Naive B cell (primary cell): ENCODE measurements around the gene TRPM2. TPM values are rescaled to one million over a fixed set of nuclear protein-coding genes. Genes with fewer than 3 reads are reported as not detected.

ENCODE experiments used
- ATAC-seq, 2 donors: fragments of 150-1000 bp; cut with Tn5 transposase; 2 replicates each; pipeline ENCODE4 v1.10.0; 2021; ENCODE audit warnings: low read depth in 2 of 2, mild to moderate bottlenecking in 2 of 2, moderate library complexity in 2 of 2
- DNase-seq: peaks from one replicate; pipeline ENCODE4 v3.0.0; 2022
- H3K27ac Mint-ChIP-seq, 6 donors: one replicate each; pipeline ENCODE4 v1.8.0; 2020 to 2022; ENCODE audit warnings: mild to moderate bottlenecking in 6 of 6, mixed read lengths in 6 of 6, moderate library complexity in 5 of 6, inconsistent platforms in 2 of 6
- H3K27me3 Mint-ChIP-seq, 3 donors: one replicate each; pipeline ENCODE4 v1.8.0; 2021 to 2022; ENCODE audit warnings: mixed read lengths in 3 of 3, mild to moderate bottlenecking in 1 of 3
- H3K36me3 Mint-ChIP-seq, 2 donors: one replicate each; pipeline ENCODE4 v1.8.0; 2020 to 2022; ENCODE audit warnings: mixed read lengths in 2 of 2, inconsistent platforms in 1 of 2, mild to moderate bottlenecking in 1 of 2
- H3K4me1 Mint-ChIP-seq, 3 donors: one replicate each; pipeline ENCODE4 v1.8.0; 2020 to 2022; ENCODE audit warnings: mixed read lengths in 3 of 3, inconsistent platforms in 1 of 3, mild to moderate bottlenecking in 1 of 3, moderate library complexity in 1 of 3
- H3K4me3 Mint-ChIP-seq, 8 donors: one replicate each; pipeline ENCODE4 v1.8.0; 2020 to 2022; ENCODE audit warnings: mild to moderate bottlenecking in 8 of 8, mixed read lengths in 8 of 8, moderate library complexity in 8 of 8, inconsistent platforms in 2 of 8
- H3K9me3 Mint-ChIP-seq, 7 donors: one replicate each; pipeline ENCODE4 v1.8.0; 2020 to 2022; ENCODE audit warnings: mixed read lengths in 7 of 7, mild to moderate bottlenecking in 5 of 7, inconsistent platforms in 2 of 7, moderate library complexity in 1 of 7
- polyA plus RNA-seq, 6 donors: library from polyadenylated mRNA; unstranded; fragments of 300-500 nt; fragmentation: Illumina TruSeq; gene quantifications; one replicate each; pipeline ENCODE4 v1.2.3, GENCODE V29; 2021; ENCODE audit warnings: low read depth in 6 of 6

TRPM2 gene
- polyA plus RNA-seq, 6 donors from 2014 or later: 0.48 to 4.8 (median 2.6) TPM

- H3K4me3 Mint-ChIP-seq: peak overlapping the region in 1 of 8 donors; percentile 52
- ATAC-seq (no peak), DNase-seq (no peak)
- H3K4me1 Mint-ChIP-seq: peaks cover 0 to 4% (median under 1%) of the 10 kb centered on the region in 3 donors
- H3K27me3 Mint-ChIP-seq: no peaks in the 10 kb centered on the region
- peak overlapping the region in 2 of 6 donors; percentile 12 to 75 for H3K27ac Mint-ChIP-seq
- peaks cover under 1 to 9% of the 10 kb centered on the region in 2 donors for H3K36me3 Mint-ChIP-seq
- no peaks in the 10 kb centered on the region for H3K9me3 Mint-ChIP-seq
Measured at GRCh38 chr21:44316277-44316900, 37.0 kb upstream of the TRPM2 start.

GRCh38 chr21:44317241-44317782 is 36.1 kb upstream of the TRPM2 start:
- peaks cover 0 to 7% of the 10 kb centered on the region in 2 donors for H3K36me3 Mint-ChIP-seq
- H3K27ac Mint-ChIP-seq: no peak overlapping the region
- H3K9me3 Mint-ChIP-seq: no peaks in the 10 kb centered on the region
- no peak overlapping the region for H3K4me3 Mint-ChIP-seq
- ATAC-seq (no peak), DNase-seq (no peak)
- H3K4me1 Mint-ChIP-seq: peaks cover 0 to 4% (median 0%) of the 10 kb centered on the region in 3 donors
- H3K27me3 Mint-ChIP-seq: no peaks in the 10 kb centered on the region

GRCh38 chr21:44317871-44318270 is 35.5 kb upstream of the TRPM2 start:
- Mint-ChIP-seq H3K27me3 (no peaks in the 10 kb centered on the region), H3K36me3 (peaks cover 0 to 7% of the 10 kb centered on the region in 2 donors), H3K27ac (no peak overlapping the region), H3K4me3 (no peak overlapping the region), H3K9me3 (no peaks in the 10 kb centered on the region), H3K4me1 (peaks cover 0 to 4% (median 0%) of the 10 kb centered on the region in 3 donors)
- DNase-seq: no peak
- no peak for ATAC-seq

- Mint-ChIP-seq H3K4me3 (no peak overlapping the region), H3K4me1 (peaks cover 0 to 4% (median 0%) of the 10 kb centered on the region in 3 donors), H3K27ac (no peak overlapping the region), H3K27me3 (no peaks in the 10 kb centered on the region), H3K36me3 (peaks cover 0 to 7% of the 10 kb centered on the region in 2 donors), H3K9me3 (no peaks in the 10 kb centered on the region)
- DNase-seq (no peak), ATAC-seq (no peak)
Measured at GRCh38 chr21:44318489-44319285, 34.7 kb upstream of the TRPM2 start.

GRCh38 chr21:44319407-44320065 is 33.9 kb upstream of the TRPM2 start:
- peak overlapping the region in 1 of 6 donors; percentile 36 for H3K27ac Mint-ChIP-seq
- ATAC-seq (no peak), DNase-seq (no peak)
- peaks cover 0 to 4% (median 0%) of the 10 kb centered on the region in 3 donors for H3K4me1 Mint-ChIP-seq
- H3K9me3 Mint-ChIP-seq: no peaks in the 10 kb centered on the region
- no peak overlapping the region for H3K4me3 Mint-ChIP-seq
- H3K27me3 Mint-ChIP-seq: no peaks in the 10 kb centered on the region
- H3K36me3 Mint-ChIP-seq: peaks cover 0 to 7% of the 10 kb centered on the region in 2 donors

- no peak overlapping the region for H3K4me3 Mint-ChIP-seq
- no peaks in the 10 kb centered on the region for H3K27me3 Mint-ChIP-seq
- H3K4me1 Mint-ChIP-seq: peaks cover 0 to 4% (median 0%) of the 10 kb centered on the region in 3 donors
- H3K36me3 Mint-ChIP-seq: peaks cover 0 to 7% of the 10 kb centered on the region in 2 donors
- no peak for ATAC-seq
- no peak for DNase-seq
- no peak overlapping the region for H3K27ac Mint-ChIP-seq
- no peaks in the 10 kb centered on the region for H3K9me3 Mint-ChIP-seq
Measured at GRCh38 chr21:44320847-44321246, 32.6 kb upstream of the TRPM2 start.

GRCh38 chr21:44321846-44322450 is 31.5 kb upstream of the TRPM2 start:
- Mint-ChIP-seq H3K27ac (peak overlapping the region in 1 of 6 donors; percentile 76), H3K9me3 (no peaks in the 10 kb centered on the region), H3K36me3 (no peaks in the 10 kb centered on the region), H3K27me3 (no peaks in the 10 kb centered on the region), H3K4me1 (no peaks in the 10 kb centered on the region), H3K4me3 (no peak overlapping the region)
- no peak for ATAC-seq
- no peak for DNase-seq

GRCh38 chr21:44322621-44323325 is 30.6 kb upstream of the TRPM2 start:
- no peak for ATAC-seq
- H3K36me3 Mint-ChIP-seq: no peaks in the 10 kb centered on the region
- H3K27me3 Mint-ChIP-seq: no peaks in the 10 kb centered on the region
- no peak for DNase-seq
- H3K27ac Mint-ChIP-seq: peak overlapping the region in 5 of 6 donors; percentile 21 to 76 (median 51)
- H3K4me3 Mint-ChIP-seq: no peak overlapping the region
- no peaks in the 10 kb centered on the region for H3K4me1 Mint-ChIP-seq
- no peaks in the 10 kb centered on the region for H3K9me3 Mint-ChIP-seq

GRCh38 chr21:44323591-44323990 is 29.8 kb upstream of the TRPM2 start:
- Mint-ChIP-seq H3K4me1 (peaks cover 0 to 5% (median 0%) of the 10 kb centered on the region in 3 donors), H3K4me3 (peak overlapping the region in 1 of 8 donors; percentile 52), H3K27me3 (no peaks in the 10 kb centered on the region), H3K27ac (no peak overlapping the region), H3K36me3 (no peaks in the 10 kb centered on the region), H3K9me3 (no peaks in the 10 kb centered on the region)
- ATAC-seq: no peak
- no peak for DNase-seq

- ATAC-seq: no peak
Measured at GRCh38 chr21:44324106-44324853, 29.1 kb upstream of the TRPM2 start.

GRCh38 chr21:44324854-44325107 is 28.6 kb upstream of the TRPM2 start:
- Mint-ChIP-seq H3K36me3 (no peaks in the 10 kb centered on the region), H3K4me1 (peaks cover 0 to 6% (median 0%) of the 10 kb centered on the region in 3 donors), H3K9me3 (no peaks in the 10 kb centered on the region), H3K27ac (no peak overlapping the region), H3K27me3 (no peaks in the 10 kb centered on the region), H3K4me3 (no peak overlapping the region)
- DNase-seq (no peak), ATAC-seq (no peak)

More at GRCh38 chr21:44324106-44324853, 29.1 kb upstream of the TRPM2 start:
- Mint-ChIP-seq H3K9me3 (no peaks in the 10 kb centered on the region), H3K27me3 (no peaks in the 10 kb centered on the region), H3K4me1 (peaks cover 0 to 6% (median 0%) of the 10 kb centered on the region in 3 donors), H3K27ac (no peak overlapping the region), H3K4me3 (no peak overlapping the region), H3K36me3 (no peaks in the 10 kb centered on the region)
- DNase-seq: no peak
